Mucosa of descending colon (tissue), 3 donors: ENCODE measurements around the gene CEACAM16. TPM values are rescaled to one million over a fixed set of nuclear protein-coding genes. Genes with fewer than 3 reads are reported as not detected.

ENCODE experiments used
- ATAC-seq: fragments of 200-7000 bp; cut with Tn5 transposase; one replicate; pipeline ENCODE4 v1.9.1; 2020; ENCODE audit warnings: mild to moderate bottlenecking, moderate library complexity
- DNase-seq, 3 donors: peaks; one replicate each; pipeline ENCODE4 v3.0.0-alpha.2; 2020
- H3K36me3 ChIP-seq: fragments of 200-600 bp; one replicate; pipeline ENCODE4 v1.8.0; 2021; ENCODE audit warnings: low read depth, mild to moderate bottlenecking
- H3K4me1 ChIP-seq: fragments of 200-600 bp; one replicate; pipeline ENCODE4 v1.8.0; 2021; ENCODE audit warnings: low read depth, mild to moderate bottlenecking
- H3K4me3 ChIP-seq: fragments of 200-600 bp; one replicate; pipeline ENCODE4 v1.8.0; 2021; ENCODE audit warnings: mild to moderate bottlenecking
- H3K9me3 ChIP-seq: fragments of 200-600 bp; one replicate; pipeline ENCODE4 v1.8.0; 2021; ENCODE audit warnings: mild to moderate bottlenecking
- CTCF ChIP-seq: fragments of 200-600 bp; IDR thresholded peaks from one replicate; pipeline ENCODE4 v1.8.0; 2022; ENCODE audit warnings: antibody characterized with exemption, mild to moderate bottlenecking
- intact Hi-C, 2 donors: fragments of 100-400 bp; cut with DNase I in 1 of 2; cut with micrococcal nuclease in 1 of 2; formaldehyde crosslinking; loops; one replicate each; pipeline versions ENCODE4 v1.11.0 to v1.11.1; 2022; cut with DNase I, micrococcal nuclease
- total RNA-seq, 3 donors: library from RNA; stranded (reverse); fragmentation: NEBNext Ultra II Directional in 2 of 3; extraction: Animal tissue kit (Norgen Biotek cat#: 25700) in 2 of 3; gene quantifications; one replicate each; pipeline versions ENCODE4 v1.2.1 to v1.2.4, GENCODE V29; 2021 to 2023
- donor health status: DM: no; HTN: no; CAD: no; lungs with moderate emphysema.
- donor health status: DM: no; HTN: no; CAD: no.
- donor health status: DM: no; HTN: yes; CAD: no.

The CEACAM16 gene
- total RNA-seq, 3 donors from 2014 or later, result 0.17 TPM; not detected in 2

GRCh38 chr19:44738603-44739558, 39.9 kb downstream of the CEACAM16 start:
- Histone ChIP-seq H3K36me3 (no peaks in the 10 kb centered on the region), H3K9me3 (no peaks in the 10 kb centered on the region), H3K4me1 (peaks cover 46% of the 10 kb centered on the region), H3K4me3 (no peak overlapping the region)
- no peak for TF ChIP-seq CTCF
- ATAC-seq (peak; percentile 19), DNase-seq (peak; percentile 62 to 81 (median 67))
- intact Hi-C loops, result no loop called here

GRCh38 chr19:44740351-44740824, 41.4 kb downstream of the CEACAM16 start:
- intact Hi-C loops, result no loop called here
- ATAC-seq, result no peak
- Histone ChIP-seq H3K9me3 (no peaks in the 10 kb centered on the region), H3K4me3 (no peak overlapping the region), H3K4me1 (peaks cover 58% of the 10 kb centered on the region), H3K36me3 (no peaks in the 10 kb centered on the region)
- TF ChIP-seq CTCF, result no peak
- DNase-seq, result no peak

- H3K4me3 ChIP-seq, result no peak overlapping the region
- DNase-seq (peak in 2 of 3 donors; percentile 54 to 62), ATAC-seq (peak; percentile 30)
- H3K4me1 ChIP-seq, result peaks cover 61% of the 10 kb centered on the region
- no peaks in the 10 kb centered on the region for H3K36me3 ChIP-seq
- TF ChIP-seq CTCF, result no peak
- H3K9me3 ChIP-seq, result no peaks in the 10 kb centered on the region
- intact Hi-C loops, result no loop called here
These were observed 42.3 kb downstream of the CEACAM16 start for GRCh38 chr19:44741258-44741731.

- intact Hi-C loops, result no loop called here
- Histone ChIP-seq H3K4me1 (peaks cover 67% of the 10 kb centered on the region), H3K4me3 (no peak overlapping the region), H3K36me3 (no peaks in the 10 kb centered on the region), H3K9me3 (no peaks in the 10 kb centered on the region)
- TF ChIP-seq CTCF, result no peak
- DNase-seq, result peak; percentile 97 to 98 (median 98)
- peak; percentile 84 for ATAC-seq
These were observed 42.9 kb downstream of the CEACAM16 start for GRCh38 chr19:44741841-44742329.

GRCh38 chr19:44742330-44743061, 43.5 kb downstream of the CEACAM16 start:
- DNase-seq, result peak in 2 of 3 donors; percentile 52 to 53
- Histone ChIP-seq H3K4me3 (no peak overlapping the region), H3K9me3 (no peaks in the 10 kb centered on the region), H3K4me1 (peaks cover 73% of the 10 kb centered on the region), H3K36me3 (no peaks in the 10 kb centered on the region)
- no peak for TF ChIP-seq CTCF
- no peak for ATAC-seq
- intact Hi-C loops, result no loop called here
